Measurements from ENCODE around the gene PTPRN2. TPM values are rescaled to one million over a fixed set of nuclear protein-coding genes. Genes with fewer than 3 reads are reported as not detected.
A peak's percentile ranks its signal among the peaks of the same experiment; 100 is the strongest.

Gene PTPRN2
- total and polyA plus RNA-seq, 2 of the 13 experiments (the other 11 are each of a cell fraction or from before 2014, with no cell fraction given): 2.5 to 24.2 TPM

- 0 out of 2 replicates have a peak, but pooled peaks have one; percentile 27 for TF ChIP-seq ZNF44 (CRISPR knock-in tag; IDR thresholded peaks at IDR 0.05)
- TF ChIP-seq, protein P1, sequence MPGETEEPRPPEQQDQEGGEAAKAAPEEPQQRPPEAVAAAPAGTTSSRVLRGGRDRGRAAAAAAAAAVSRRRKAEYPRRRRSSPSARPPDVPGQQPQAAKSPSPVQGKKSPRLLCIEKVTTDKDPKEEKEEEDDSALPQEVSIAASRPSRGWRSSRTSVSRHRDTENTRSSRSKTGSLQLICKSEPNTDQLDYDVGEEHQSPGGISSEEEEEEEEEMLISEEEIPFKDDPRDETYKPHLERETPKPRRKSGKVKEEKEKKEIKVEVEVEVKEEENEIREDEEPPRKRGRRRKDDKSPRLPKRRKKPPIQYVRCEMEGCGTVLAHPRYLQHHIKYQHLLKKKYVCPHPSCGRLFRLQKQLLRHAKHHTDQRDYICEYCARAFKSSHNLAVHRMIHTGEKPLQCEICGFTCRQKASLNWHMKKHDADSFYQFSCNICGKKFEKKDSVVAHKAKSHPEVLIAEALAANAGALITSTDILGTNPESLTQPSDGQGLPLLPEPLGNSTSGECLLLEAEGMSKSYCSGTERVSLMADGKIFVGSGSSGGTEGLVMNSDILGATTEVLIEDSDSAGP (CRISPR knock-in tag; IDR thresholded peaks at IDR 0.05; ENCODE audit: borderline replicate concordance): 0 out of 2 replicates have a peak, but pooled peaks have one; percentile 16
- TF ChIP-seq ZNF136 (CRISPR knock-in tag; IDR thresholded peaks at IDR 0.05; ENCODE audit: low read depth): 0 out of 2 replicates have a peak, but pooled peaks have one; percentile 24
- TF ChIP-seq NBN (conservative IDR thresholded peaks at IDR 0.05): no peak
- TF ChIP-seq FOSL2 (CRISPR knock-in tag; IDR thresholded peaks at IDR 0.05): 0 out of 2 replicates have a peak, but pooled peaks have one; percentile 15
- TF ChIP-seq ZKSCAN5 (CRISPR knock-in tag; IDR thresholded peaks at IDR 0.05): no peak
- TF ChIP-seq, protein P2, sequence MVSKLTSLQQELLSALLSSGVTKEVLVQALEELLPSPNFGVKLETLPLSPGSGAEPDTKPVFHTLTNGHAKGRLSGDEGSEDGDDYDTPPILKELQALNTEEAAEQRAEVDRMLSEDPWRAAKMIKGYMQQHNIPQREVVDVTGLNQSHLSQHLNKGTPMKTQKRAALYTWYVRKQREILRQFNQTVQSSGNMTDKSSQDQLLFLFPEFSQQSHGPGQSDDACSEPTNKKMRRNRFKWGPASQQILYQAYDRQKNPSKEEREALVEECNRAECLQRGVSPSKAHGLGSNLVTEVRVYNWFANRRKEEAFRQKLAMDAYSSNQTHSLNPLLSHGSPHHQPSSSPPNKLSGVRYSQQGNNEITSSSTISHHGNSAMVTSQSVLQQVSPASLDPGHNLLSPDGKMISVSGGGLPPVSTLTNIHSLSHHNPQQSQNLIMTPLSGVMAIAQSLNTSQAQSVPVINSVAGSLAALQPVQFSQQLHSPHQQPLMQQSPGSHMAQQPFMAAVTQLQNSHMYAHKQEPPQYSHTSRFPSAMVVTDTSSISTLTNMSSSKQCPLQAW (CRISPR knock-in tag; IDR thresholded peaks at IDR 0.05): no peak
- no peak for TF ChIP-seq PRMT3 (CRISPR knock-in tag; IDR thresholded peaks at IDR 0.05; ENCODE audit: borderline replicate concordance, low read depth)
Measured at GRCh38 chr7:158592541-158592940, 4.9 kb upstream of the PTPRN2 start (continued).

GRCh38 chr7:158591944-158592343, 4.3 kb upstream of the PTPRN2 start:
- DNase-seq (ENCODE audit: low spot score) (no peak), ATAC-seq (no peak), FAIRE-seq (peak; percentile 26)
- H3K4me3 ChIP-seq (replicated peaks in 1 of 3; ENCODE audit: insufficient read depth in 1 of 3, low read depth in 2 of 3, low read length in 3 of 3): peak overlapping the region in 1 of 3 experiments; percentile 42; a peak in 1 of 6 replicates
- no peaks in the 10 kb centered on the region for H3K36me3 ChIP-seq (replicated peaks in 1 of 2; ENCODE audit: control insufficient read depth in 1 of 2, insufficient read depth in 2 of 2, low read length in 2 of 2)
- CTCF ChIA-PET (ENCODE audit: low intra/inter-chr PET ratio, low total read pairs): no interaction called here
- H4K20me1 ChIP-seq (ENCODE audit: insufficient read depth, low read length): no peaks in the 10 kb centered on the region
- intact Hi-C loops (cut with micrococcal nuclease; ENCODE audit: unreplicated experiment): loop anchor here (2.0 to 5.0 kb wide), 3 partner anchors 40 to 113 kb away; partner anchors contain the start of gene NCAPG2
- H3K9ac ChIP-seq (ENCODE audit: insufficient read depth, low read depth, low read length): no peak overlapping the region
- H3K27ac ChIP-seq (ENCODE audit: extremely low read length, insufficient read depth, low read length): peak overlapping the region; percentile 87
- no TSS peak for BruUV-seq (replicated peaks)
- no peak overlapping the region for H2AFZ ChIP-seq (ENCODE audit: low read length)
- peak overlapping the region; percentile 66 for H3K4me2 ChIP-seq (ENCODE audit: low read depth, low read length)
- H3K9me3 ChIP-seq (ENCODE audit: low read length): peaks cover 20% of the 10 kb centered on the region
- 76% methylated on average over 9 of the region's 15 CpGs for WGBS (ENCODE audit: low lambda C conversion rate)
- H3K27me3 ChIP-seq (ENCODE audit: control insufficient read depth in 1 of 2, insufficient read depth in 2 of 2, low read length in 2 of 2): no peaks in the 10 kb centered on the region
- H3K79me2 ChIP-seq (ENCODE audit: insufficient read depth, low read length): no peaks in the 10 kb centered on the region
- POLR2A ChIA-PET: interaction anchor here (1.0 to 4.8 kb wide), 4 partner anchors 11 to 57 kb away, joined by 4 to 29 read pairs (median 16); no protein-coding TSS in a partner anchor
- in situ Hi-C loops (cut with HindIII; ENCODE audit: extremely low pct_ligation_motif_present, low pct_unique_long_range_greater_than_20kb): loop anchor here (5.0 kb wide), 1 partner anchor 50 kb away; no protein-coding TSS in a partner anchor
- peaks cover 52% of the 10 kb centered on the region for H3K4me1 ChIP-seq (ENCODE audit: insufficient read depth, low read length)
- TF ChIP-seq TAF1 (CRISPR knock-in tag; IDR thresholded peaks at IDR 0.05) (no peak), ZNF317 (CRISPR knock-in tag; IDR thresholded peaks at IDR 0.05) (no peak), ZNF136 (CRISPR knock-in tag; IDR thresholded peaks at IDR 0.05; ENCODE audit: low read depth) (no peak), ZSCAN9 (CRISPR knock-in tag; IDR thresholded peaks at IDR 0.05; ENCODE audit: borderline replicate concordance) (no peak), MXD3 (CRISPR knock-in tag; IDR thresholded peaks at IDR 0.05) (no peak), ZFP36L1 (CRISPR knock-in tag; IDR thresholded peaks at IDR 0.05) (no peak), FOXK2 (IDR thresholded peaks at IDR 0.05) (no peak), TFAP4 (IDR thresholded peaks at IDR 0.05; ENCODE audit: borderline replicate concordance, low read depth) (no peak), SP2 (CRISPR knock-in tag; IDR thresholded peaks at IDR 0.05) (no peak), ZFYVE20 (CRISPR knock-in tag; IDR thresholded peaks at IDR 0.05; ENCODE audit: borderline replicate concordance, low read depth) (no peak), KMT2B (CRISPR knock-in tag; IDR thresholded peaks at IDR 0.05) (no peak)
- TF ChIP-seq, protein P3, sequence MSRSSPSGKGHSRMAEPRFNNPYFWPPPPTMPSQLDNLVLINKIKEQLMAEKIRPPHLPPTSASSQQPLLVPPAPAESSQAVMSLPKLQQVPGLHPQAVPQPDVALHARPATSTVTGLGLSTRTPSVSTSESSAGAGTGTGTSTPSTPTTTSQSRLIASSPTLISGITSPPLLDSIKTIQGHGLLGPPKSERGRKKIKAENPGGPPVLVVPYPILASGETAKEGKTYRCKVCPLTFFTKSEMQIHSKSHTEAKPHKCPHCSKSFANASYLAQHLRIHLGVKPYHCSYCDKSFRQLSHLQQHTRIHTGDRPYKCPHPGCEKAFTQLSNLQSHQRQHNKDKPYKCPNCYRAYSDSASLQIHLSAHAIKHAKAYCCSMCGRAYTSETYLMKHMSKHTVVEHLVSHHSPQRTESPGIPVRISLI (CRISPR knock-in tag; IDR thresholded peaks at IDR 0.05; ENCODE audit: borderline replicate concordance): no peak
